Neural cell (in vitro differentiated cells): ENCODE results near the gene HEATR5B. TPM values are rescaled to one million over a fixed set of nuclear protein-coding genes. Genes with fewer than 3 reads are reported as not detected.
"Not testable (repeated sequence)": the region's sequence is repeated elsewhere in the genome, so short reads cannot be mapped to it uniquely, and the experiment has no call there.

Source experiments
- H2AFZ ChIP-seq: fragments of 200-600, 300-800 bp; sonication (generic), shearing (Covaris generic); 2 replicates; pipeline ENCODE4 v1.6.0; 2014; ENCODE audit warnings: low read depth, mild to moderate bottlenecking, antibody characterized with exemption, low read length, moderate library complexity
- H3F3A ChIP-seq: fragments of 200-600 bp; shearing (Covaris generic); 2 replicates; pipeline ENCODE4 v1.6.1; 2016; ENCODE audit warnings: mild to moderate bottlenecking, moderate library complexity, mixed read lengths, antibody characterized with exemption, low read length; ENCODE audit not compliant: insufficient read depth, poor library complexity, severe bottlenecking
- H3K27ac ChIP-seq: fragments of 200-600, 300-800 bp; sonication (generic), shearing (Covaris generic); 2 replicates; pipeline ENCODE4 v1.5.1; 2014; ENCODE audit warnings: mild to moderate bottlenecking, low read length, moderate library complexity
- H3K27me3 ChIP-seq: fragments of 300-800, 200-600 bp; sonication (generic), shearing (Covaris generic); 2 replicates; pipeline ENCODE4 v1.6.0; 2014; ENCODE audit warnings: mild to moderate bottlenecking, low read depth, low read length, moderate library complexity; ENCODE audit not compliant: insufficient read depth
- H3K36me3 ChIP-seq: fragments of 300-800, 200-600 bp; sonication (generic), shearing (Covaris generic); 2 replicates; pipeline ENCODE4 v1.5.1; 2014; ENCODE audit warnings: mild to moderate bottlenecking, antibody characterized with exemption, low read length, moderate library complexity; ENCODE audit not compliant: insufficient read depth
- H3K4me2 ChIP-seq: fragments of 300-800, 200-600 bp; sonication (generic), shearing (Covaris generic); 2 replicates; pipeline ENCODE4 v1.6.0; 2014; ENCODE audit warnings: mild to moderate bottlenecking, low read length
- H3K4me3 ChIP-seq: fragments of 300-800, 200-600 bp; sonication (generic), shearing (Covaris generic); 2 replicates; pipeline ENCODE4 v1.5.1; 2014; ENCODE audit warnings: mild to moderate bottlenecking, low read length, moderate library complexity
- H3K79me2 ChIP-seq: fragments of 200-600 bp; shearing (Covaris generic); replicated peaks from 2 replicates; pipeline ENCODE4 v1.6.0; 2014; ENCODE audit warnings: mild to moderate bottlenecking, low read length, moderate library complexity; ENCODE audit not compliant: insufficient read depth
- H3K9ac ChIP-seq: fragments of 300-800, 200-600 bp; sonication (generic), shearing (Covaris generic); 2 replicates; pipeline ENCODE4 v1.6.1; 2016; ENCODE audit warnings: mild to moderate bottlenecking, low read length, mixed read lengths
- H3K9me2 ChIP-seq: fragments of 200-600 bp; shearing (Covaris generic); 2 replicates; pipeline ENCODE4 v1.6.1; 2016; ENCODE audit warnings: mild to moderate bottlenecking, low read length, mixed read lengths; ENCODE audit not compliant: insufficient read depth
- H3K9me3 ChIP-seq: fragments of 200-600, 300-800 bp; sonication (generic), shearing (Covaris generic); 2 replicates; pipeline ENCODE4 v1.6.1; 2016; ENCODE audit warnings: mild to moderate bottlenecking, mixed run types, low read length, moderate library complexity, mixed read lengths
- H4K20me1 ChIP-seq: fragments of 200-600 bp; shearing (Covaris generic); 2 replicates; pipeline ENCODE4 v1.6.1; 2016; ENCODE audit warnings: mild to moderate bottlenecking, mixed run types; ENCODE audit not compliant: insufficient read depth
- EP300 ChIP-seq: fragments of 450-650 bp; conservative IDR thresholded peaks from 2 replicates; pipeline ENCODE4 v1.6.1; 2014; ENCODE audit warnings: antibody characterized with exemption, mild to moderate bottlenecking, moderate library complexity; ENCODE audit not compliant: poor library complexity, severe bottlenecking
- EZH2 ChIP-seq: fragments of 200-600, 300-800 bp; shearing (Covaris generic), sonication (generic); IDR thresholded peaks from 2 replicates; pipeline ENCODE4 v1.6.1; 2014; ENCODE audit warnings: antibody characterized with exemption, low read length, borderline replicate concordance, mild to moderate bottlenecking; ENCODE audit not compliant: insufficient read depth, poor library complexity, severe bottlenecking
- MXI1 ChIP-seq: fragments of 450-650 bp; conservative IDR thresholded peaks from 2 replicates; pipeline ENCODE4 v1.6.1; 2014; ENCODE audit warnings: antibody characterized with exemption, mild to moderate bottlenecking; ENCODE audit not compliant: poor library complexity, severe bottlenecking
- POLR2AphosphoS5 ChIP-seq: IDR thresholded peaks from 2 replicates; pipeline ENCODE4 v1.6.1; 2012
- RAD21 ChIP-seq: fragments of 450-650 bp; conservative IDR thresholded peaks from 2 replicates; pipeline ENCODE4 v1.6.1; 2014; ENCODE audit warnings: antibody characterized with exemption, mild to moderate bottlenecking, moderate library complexity
- SMC3 ChIP-seq: fragments of 450-650 bp; conservative IDR thresholded peaks from 2 replicates; pipeline ENCODE4 v1.6.1; 2014; ENCODE audit warnings: antibody characterized with exemption, mild to moderate bottlenecking, moderate library complexity; ENCODE audit not compliant: poor library complexity
- TAF1 ChIP-seq: IDR thresholded peaks from 2 replicates; pipeline ENCODE4 v1.6.1; 2012; ENCODE audit warnings: low read depth
- polyA plus RNA-seq: library from polyadenylated mRNA; depleted of rRNA; stranded (reverse); fragments of >200 nt; gene quantifications from 2 replicates; pipeline ENCODE4 v1.2.3, GENCODE V29; 2014
- TF ChIP-seq, protein P1 (sequence below): fragments of 450-650 bp; IDR thresholded peaks from 2 replicates; pipeline ENCODE4 v1.5.1; 2014; ENCODE audit warnings: antibody characterized with exemption, mild to moderate bottlenecking, moderate library complexity; ENCODE audit not compliant: poor library complexity, severe bottlenecking
- TF ChIP-seq, protein P2 (sequence below): IDR thresholded peaks from 2 replicates; pipeline ENCODE4 v1.6.1; 2012; ENCODE audit warnings: borderline replicate concordance

The HEATR5B gene
- polyA plus RNA-seq, 1 donor from 2014 or later = 46.0 TPM

DNA sequence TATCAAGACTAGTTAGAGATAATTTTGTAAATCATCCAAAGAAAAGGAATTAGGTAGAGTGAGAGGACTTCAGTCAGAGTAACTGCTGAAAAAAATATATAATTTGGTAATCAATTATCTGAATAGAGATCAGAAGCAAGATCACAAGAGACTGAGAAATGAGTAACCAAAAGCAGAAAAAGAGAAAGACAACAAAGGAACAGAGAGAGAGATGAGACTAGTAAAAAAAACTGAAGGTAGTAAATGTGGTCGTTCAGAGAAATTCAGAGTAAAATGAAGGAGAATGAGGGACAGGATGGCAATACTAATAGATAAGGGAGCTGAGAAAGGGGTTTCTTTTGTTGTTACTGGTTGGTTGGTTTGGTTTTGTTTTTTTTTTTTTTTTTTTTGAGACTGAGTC is 134.3 kb downstream of the HEATR5B start:
- Histone ChIP-seq H3K4me3 (no peak overlapping the region), H3K9ac (no peak overlapping the region), H2AFZ (no peak overlapping the region), H3F3A (no peaks in the 10 kb centered on the region), H3K27ac (no peak overlapping the region), H3K9me2 (no peaks in the 10 kb centered on the region), H3K4me2 (no peak overlapping the region), H3K27me3 (no peaks in the 10 kb centered on the region), H3K36me3 (no peaks in the 10 kb centered on the region), H3K9me3 (no peaks in the 10 kb centered on the region), H4K20me1 (no peaks in the 10 kb centered on the region), H3K79me2 (no peaks in the 10 kb centered on the region)
- TF ChIP-seq TAF1 (no peak), EZH2 (no peak), RAD21 (no peak), MXI1 (no peak), SMC3 (no peak), EP300 (no peak), POLR2AphosphoS5 (no peak)
- TF ChIP-seq, protein P1, sequence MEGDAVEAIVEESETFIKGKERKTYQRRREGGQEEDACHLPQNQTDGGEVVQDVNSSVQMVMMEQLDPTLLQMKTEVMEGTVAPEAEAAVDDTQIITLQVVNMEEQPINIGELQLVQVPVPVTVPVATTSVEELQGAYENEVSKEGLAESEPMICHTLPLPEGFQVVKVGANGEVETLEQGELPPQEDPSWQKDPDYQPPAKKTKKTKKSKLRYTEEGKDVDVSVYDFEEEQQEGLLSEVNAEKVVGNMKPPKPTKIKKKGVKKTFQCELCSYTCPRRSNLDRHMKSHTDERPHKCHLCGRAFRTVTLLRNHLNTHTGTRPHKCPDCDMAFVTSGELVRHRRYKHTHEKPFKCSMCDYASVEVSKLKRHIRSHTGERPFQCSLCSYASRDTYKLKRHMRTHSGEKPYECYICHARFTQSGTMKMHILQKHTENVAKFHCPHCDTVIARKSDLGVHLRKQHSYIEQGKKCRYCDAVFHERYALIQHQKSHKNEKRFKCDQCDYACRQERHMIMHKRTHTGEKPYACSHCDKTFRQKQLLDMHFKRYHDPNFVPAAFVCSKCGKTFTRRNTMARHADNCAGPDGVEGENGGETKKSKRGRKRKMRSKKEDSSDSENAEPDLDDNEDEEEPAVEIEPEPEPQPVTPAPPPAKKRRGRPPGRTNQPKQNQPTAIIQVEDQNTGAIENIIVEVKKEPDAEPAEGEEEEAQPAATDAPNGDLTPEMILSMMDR = no peak
- TF ChIP-seq, protein P2, sequence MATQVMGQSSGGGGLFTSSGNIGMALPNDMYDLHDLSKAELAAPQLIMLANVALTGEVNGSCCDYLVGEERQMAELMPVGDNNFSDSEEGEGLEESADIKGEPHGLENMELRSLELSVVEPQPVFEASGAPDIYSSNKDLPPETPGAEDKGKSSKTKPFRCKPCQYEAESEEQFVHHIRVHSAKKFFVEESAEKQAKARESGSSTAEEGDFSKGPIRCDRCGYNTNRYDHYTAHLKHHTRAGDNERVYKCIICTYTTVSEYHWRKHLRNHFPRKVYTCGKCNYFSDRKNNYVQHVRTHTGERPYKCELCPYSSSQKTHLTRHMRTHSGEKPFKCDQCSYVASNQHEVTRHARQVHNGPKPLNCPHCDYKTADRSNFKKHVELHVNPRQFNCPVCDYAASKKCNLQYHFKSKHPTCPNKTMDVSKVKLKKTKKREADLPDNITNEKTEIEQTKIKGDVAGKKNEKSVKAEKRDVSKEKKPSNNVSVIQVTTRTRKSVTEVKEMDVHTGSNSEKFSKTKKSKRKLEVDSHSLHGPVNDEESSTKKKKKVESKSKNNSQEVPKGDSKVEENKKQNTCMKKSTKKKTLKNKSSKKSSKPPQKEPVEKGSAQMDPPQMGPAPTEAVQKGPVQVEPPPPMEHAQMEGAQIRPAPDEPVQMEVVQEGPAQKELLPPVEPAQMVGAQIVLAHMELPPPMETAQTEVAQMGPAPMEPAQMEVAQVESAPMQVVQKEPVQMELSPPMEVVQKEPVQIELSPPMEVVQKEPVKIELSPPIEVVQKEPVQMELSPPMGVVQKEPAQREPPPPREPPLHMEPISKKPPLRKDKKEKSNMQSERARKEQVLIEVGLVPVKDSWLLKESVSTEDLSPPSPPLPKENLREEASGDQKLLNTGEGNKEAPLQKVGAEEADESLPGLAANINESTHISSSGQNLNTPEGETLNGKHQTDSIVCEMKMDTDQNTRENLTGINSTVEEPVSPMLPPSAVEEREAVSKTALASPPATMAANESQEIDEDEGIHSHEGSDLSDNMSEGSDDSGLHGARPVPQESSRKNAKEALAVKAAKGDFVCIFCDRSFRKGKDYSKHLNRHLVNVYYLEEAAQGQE = no peak

DNA sequence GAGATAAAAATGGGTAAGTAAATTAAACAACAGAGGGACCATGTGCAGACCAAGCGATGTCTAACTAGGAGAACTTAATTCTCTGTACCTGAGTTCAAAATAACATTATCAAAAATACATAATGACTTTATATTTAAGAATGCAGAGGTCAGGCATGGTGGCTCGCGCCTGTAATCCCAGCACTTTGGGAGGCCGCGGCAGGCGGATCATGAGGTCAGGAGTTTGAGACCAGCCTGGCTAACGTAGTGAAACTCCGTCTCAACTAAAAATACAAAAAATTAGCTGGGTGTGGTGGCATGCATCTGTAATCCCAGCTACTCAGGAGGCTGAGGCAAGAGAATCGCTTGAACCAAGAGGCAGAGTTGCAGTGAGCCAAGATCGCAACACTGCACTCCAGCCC is 138.9 kb downstream of the HEATR5B start:
- not testable (repeated sequence) for H3K4me2 ChIP-seq, H3K27me3 ChIP-seq, H3K4me3 ChIP-seq, H3K27ac ChIP-seq, H3K79me2 ChIP-seq, H4K20me1 ChIP-seq, H3K9me2 ChIP-seq, H2AFZ ChIP-seq, H3K36me3 ChIP-seq, H3F3A ChIP-seq, H3K9ac ChIP-seq, H3K9me3 ChIP-seq

DNA sequence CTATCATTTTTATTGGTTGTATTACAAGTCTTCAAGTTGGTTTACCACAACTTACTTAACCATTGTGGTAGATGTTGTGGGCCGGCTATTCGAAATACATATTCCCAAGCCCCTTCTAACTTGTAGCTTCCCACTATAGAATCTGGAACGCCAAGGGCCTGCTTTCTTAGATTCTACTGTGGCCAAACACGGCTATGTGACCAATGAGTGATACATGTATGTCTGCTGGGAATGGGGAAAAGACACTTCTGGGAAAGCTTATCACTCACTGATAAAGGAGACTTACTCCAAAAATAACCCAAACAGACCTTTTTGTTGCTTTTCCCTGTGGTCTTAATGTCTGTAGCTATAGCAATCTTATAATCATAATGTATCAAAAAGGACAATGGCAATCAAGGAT is 142.3 kb downstream of the HEATR5B start:
- Histone ChIP-seq H3K4me3 (no peak overlapping the region), H4K20me1 (no peaks in the 10 kb centered on the region), H3K36me3 (no peaks in the 10 kb centered on the region), H2AFZ (no peak overlapping the region), H3K27me3 (no peaks in the 10 kb centered on the region), H3K9ac (no peak overlapping the region), H3K4me2 (no peak overlapping the region), H3K9me2 (no peaks in the 10 kb centered on the region), H3K27ac (no peak overlapping the region), H3F3A (no peaks in the 10 kb centered on the region), H3K9me3 (no peaks in the 10 kb centered on the region), H3K79me2 (no peaks in the 10 kb centered on the region)
- TF ChIP-seq EZH2 = no peak
- no peak for TF ChIP-seq EP300
- no peak for TF ChIP-seq RAD21
- TF ChIP-seq, protein P2 = no peak
- no peak for TF ChIP-seq TAF1
- TF ChIP-seq MXI1 = no peak
- TF ChIP-seq, protein P1 = no peak
- no peak for TF ChIP-seq POLR2AphosphoS5
- no peak for TF ChIP-seq SMC3
